GM12878 (cell line): ENCODE results near the gene NAA15. TPM values are rescaled to one million over a fixed set of nuclear protein-coding genes. Genes with fewer than 3 reads are reported as not detected.

ENCODE experiments used
- ATAC-seq: fragments of 200-7000 bp; cut with Tn5 transposase; 3 replicates; pipeline ENCODE4 v1.9.1; 2020; ENCODE audit warnings: mild to moderate bottlenecking, moderate library complexity
- BruUV-seq: library from RNA; stranded (reverse); fragments of 400-500 nt; replicated peaks from 2 replicates; lab custom pipeline; 2021; lab: Mats Ljungman, UMichigan
- CTCF ChIA-PET: fragments of 300-600 bp; sonication (Branson Sonifier 250); formaldehyde crosslinking; extraction: SDS; loops from one replicate; lab custom pipeline; 2021; ENCODE audit warnings: inconsistent platforms; lab: Yijun Ruan, JAX
- POLR2A ChIA-PET: fragments of 350-600 bp; formaldehyde crosslinking; extraction: SDS; loops from one replicate; lab custom pipeline; 2021; ENCODE audit warnings: inconsistent platforms; lab: Charles Lee
- RAD21 ChIA-PET: fragments of 300-600 bp; sonication (Branson Sonifier 250); formaldehyde crosslinking; loops from one replicate; lab custom pipeline; 2023; ENCODE audit warnings: antibody characterized with exemption; ENCODE audit not compliant: unreplicated experiment; lab: Charles Lee
- SMC1A ChIA-PET: fragments of 300-600 bp; sonication (Branson Sonifier 250); formaldehyde crosslinking; loops from one replicate; lab custom pipeline; 2023; ENCODE audit not compliant: unreplicated experiment, uncharacterized antibody; lab: Charles Lee
- DNase-seq: peaks from one replicate; pipeline ENCODE4 v3.0.0-alpha.2; 2011; ENCODE audit warnings: low read depth, low spot score
- FAIRE-seq: peaks from 3 replicates; lab custom pipeline; 2011; peaks lifted over from hg19 to GRCh38; lab: Jason Lieb, UNC
- H2AFZ ChIP-seq: 2 replicates; pipeline ENCODE4 v1.6.0; 2011; ENCODE audit warnings: low read depth, low read length, control low read depth; ENCODE audit not compliant: control insufficient read depth
- H3K27ac ChIP-seq: 2 replicates; pipeline ENCODE4 v1.5.1; 2011; ENCODE audit warnings: control low read depth; ENCODE audit not compliant: control insufficient read depth, insufficient read depth
- H3K27me3 ChIP-seq, 2 experiments: replicated peaks in 1 of 2; 2 replicates each; pipeline versions ENCODE4 v1.6.0 to v1.6.1; 2011; ENCODE audit warnings: low read length in 1 of 2; ENCODE audit not compliant: control insufficient read depth in 2 of 2, insufficient read depth in 2 of 2
- H3K36me3 ChIP-seq, 2 experiments: 2 replicates each; pipeline ENCODE4 v1.5.1; 2011; ENCODE audit warnings: low read length in 1 of 2; ENCODE audit not compliant: control insufficient read depth in 2 of 2, insufficient read depth in 2 of 2
- H3K4me1 ChIP-seq: 2 replicates; pipeline ENCODE4 v1.6.1; 2011; ENCODE audit warnings: mild to moderate bottlenecking, low read length, moderate library complexity, mixed read lengths; ENCODE audit not compliant: control insufficient read depth, insufficient read depth
- H3K4me2 ChIP-seq: 2 replicates; pipeline ENCODE4 v1.6.0; 2011; ENCODE audit warnings: control low read depth; ENCODE audit not compliant: control insufficient read depth, insufficient read depth
- H3K4me3 ChIP-seq: fragments of 200-600 bp; sonication (generic); 2 replicates; pipeline ENCODE4 v1.5.1; 2016
- H3K79me2 ChIP-seq: 2 replicates; pipeline ENCODE4 v1.6.0; 2011; ENCODE audit warnings: low read length; ENCODE audit not compliant: control insufficient read depth, insufficient read depth
- H3K9ac ChIP-seq: 2 replicates; pipeline ENCODE4 v1.8.0; 2011; ENCODE audit warnings: low read length, control low read depth, mixed read lengths; ENCODE audit not compliant: control insufficient read depth, insufficient read depth
- H3K9me3 ChIP-seq: replicated peaks from 3 replicates; pipeline ENCODE4 v1.5.1; 2011; ENCODE audit warnings: mild to moderate bottlenecking, low read length; ENCODE audit not compliant: control insufficient read depth, insufficient read depth
- H4K20me1 ChIP-seq: 2 replicates; pipeline ENCODE4 v1.6.0; 2011; ENCODE audit not compliant: control insufficient read depth, insufficient read depth
- ATF7 ChIP-seq: fragments of 450-650 bp; IDR thresholded peaks from 2 replicates; pipeline ENCODE4 v1.6.1; 2016; ENCODE audit warnings: low read depth, mild to moderate bottlenecking
- BMI1 ChIP-seq: fragments of 450-650 bp; IDR thresholded peaks from 2 replicates; pipeline ENCODE4 v1.6.1; 2016; ENCODE audit warnings: mild to moderate bottlenecking, moderate library complexity, borderline replicate concordance
- CBFB ChIP-seq: IDR thresholded peaks from 2 replicates; pipeline ENCODE4 v1.6.1; 2016; ENCODE audit warnings: antibody characterized with exemption, low read depth
- GATAD2B ChIP-seq: fragments of 450-650 bp; conservative IDR thresholded peaks from 2 replicates; pipeline ENCODE4 v1.6.1; 2017; ENCODE audit warnings: low read depth, mild to moderate bottlenecking, moderate library complexity
- KAT2A ChIP-seq: conservative IDR thresholded peaks from 2 replicates; pipeline ENCODE4 v1.6.1; 2011; ENCODE audit warnings: low read depth, low read length; ENCODE audit not compliant: control insufficient read depth
- KDM1A ChIP-seq: fragments of 200-600 bp; sonication (generic); IDR thresholded peaks from 2 replicates; pipeline ENCODE4 v1.6.1; 2016; ENCODE audit warnings: borderline replicate concordance
- MEF2A ChIP-seq: IDR thresholded peaks from 2 replicates; pipeline ENCODE4 v1.6.1; 2011; ENCODE audit warnings: low read depth, mild to moderate bottlenecking, low read length, moderate library complexity; ENCODE audit not compliant: insufficient read depth
- NFYB ChIP-seq: IDR thresholded peaks from 2 replicates; pipeline ENCODE4 v1.6.1; 2011; ENCODE audit warnings: low read depth, mild to moderate bottlenecking, low read length, improper control_type of control experiment, moderate library complexity; ENCODE audit not compliant: insufficient read depth
- PBX3 ChIP-seq: IDR thresholded peaks from 2 replicates; pipeline ENCODE4 v1.6.1; 2011; ENCODE audit warnings: mild to moderate bottlenecking, low read depth, low read length, moderate library complexity; ENCODE audit not compliant: insufficient replicate concordance
- PKNOX1 ChIP-seq: fragments of 450-650 bp; IDR thresholded peaks from 2 replicates; pipeline ENCODE4 v1.6.1; 2016; ENCODE audit warnings: mild to moderate bottlenecking
- RAD21 ChIP-seq: IDR thresholded peaks from 2 replicates; pipeline ENCODE4 v1.6.1; 2011; ENCODE audit warnings: mild to moderate bottlenecking, low read depth, low read length, moderate library complexity; ENCODE audit not compliant: insufficient read depth
- TCF3 ChIP-seq: IDR thresholded peaks from 2 replicates; pipeline ENCODE4 v1.6.1; 2012; ENCODE audit warnings: low read depth, mild to moderate bottlenecking, low read length, borderline replicate concordance; ENCODE audit not compliant: insufficient read depth
- WRNIP1 ChIP-seq: IDR thresholded peaks from 2 replicates; pipeline ENCODE4 v1.6.1; 2011; ENCODE audit warnings: low read depth, low read length, improper control_type of control experiment, borderline replicate concordance
- WGBS: methylation state at CpG from one replicate; pipeline ENCODE4 v1.1.6; 2016; ENCODE audit warnings: low lambda C conversion rate; ENCODE audit not compliant: insufficient replicate concordance, insufficient coverage; ENCODE audit errors: missing lambda C conversion rate; 5-methylcytosine and 5-hydroxymethylcytosine counted together
- in situ Hi-C: fragments of 300-500 bp; cut with MboI; formaldehyde crosslinking; loops from 9 replicates; pipeline ENCODE4 v1.14.3; 2018; ENCODE audit warnings: mixed read lengths
- intact Hi-C: fragments of 100-400 bp; cut with micrococcal nuclease; formaldehyde crosslinking; loops from one replicate; pipeline ENCODE4 v1.14.2; 2022; ENCODE audit not compliant: unreplicated experiment
- polyA plus RNA-seq, 11 experiments: library from polyadenylated mRNA; depleted of rRNA in 4 of 11; unstranded in 6 of 11; stranded (reverse) in 5 of 11; fragments of >200 nt; fragmentation: Nextera tagmentation in 4 of 11; fragmentation: Illumina TruSeq in 1 of 11; extraction: Ambion mirVana in 4 of 11; extraction: Trizol in 1 of 11; gene quantifications; 1 replicate in 1 of 11; 2 replicates in 10 of 11; pipeline versions ENCODE4 v1.2.1 to v1.2.3, GENCODE V29; 2011 to 2016; ENCODE audit warnings: inconsistent platforms in 2 of 11, missing spikeins in 2 of 11, low read depth in 1 of 11
- total RNA-seq, 4 experiments: library from RNA; depleted of rRNA in 3 of 4; stranded (reverse); fragments of >200 nt in 3 of 4; fragmentation: Illumina TruSeq in 1 of 4; extraction: Trizol in 1 of 4; gene quantifications; 2 replicates each; pipeline versions ENCODE4 v1.2.1 to v1.2.3, GENCODE V29; 2013 to 2021
- TF ChIP-seq, protein P1 (sequence below): fragments of 450-650 bp; formaldehyde crosslinking; IDR thresholded peaks from 2 replicates; pipeline ENCODE4 v1.4.0; 2022; ENCODE audit warnings: mild to moderate bottlenecking, moderate library complexity
- TF ChIP-seq, protein P2 (sequence below), 3 experiments: IDR thresholded peaks in 2 of 3; conservative IDR thresholded peaks in 1 of 3; 2 replicates each; pipeline ENCODE4 v1.5.1; 2011; ENCODE audit warnings: low read depth in 3 of 3, low read length in 3 of 3, mild to moderate bottlenecking in 3 of 3, control low read depth in 2 of 3, moderate library complexity in 2 of 3, inconsistent platforms in 1 of 3, mixed read lengths in 1 of 3; ENCODE audit not compliant: control insufficient read depth in 2 of 3, insufficient read depth in 1 of 3; ENCODE audit errors: extremely low read depth in 1 of 3

Gene NAA15
- total and polyA plus RNA-seq, 10 of the 15 experiments (the other 5 are each of a cell fraction or from before 2014, with no cell fraction given) = 24.3 to 93.1 (median 51.9) TPM

GRCh38 chr4:139450586-139450985 lies 149.3 kb downstream of the NAA15 start:
- no peaks in the 10 kb centered on the region for H3K36me3 ChIP-seq
- FAIRE-seq (no peak), DNase-seq (no peak), ATAC-seq (no peak)
- H3K4me3 ChIP-seq = no peak overlapping the region
- no peak overlapping the region for H3K4me2 ChIP-seq
- H3K27me3 ChIP-seq = no peaks in the 10 kb centered on the region
- no TSS peak for BruUV-seq
- no peaks in the 10 kb centered on the region for H4K20me1 ChIP-seq
- no peak overlapping the region for H3K9ac ChIP-seq
- peaks cover 20% of the 10 kb centered on the region for H3K79me2 ChIP-seq
- SMC1A ChIA-PET = interaction anchor here (1.0 to 1.1 kb wide), 2 partner anchors 9 to 154 kb away, joined by 3 read pairs; no protein-coding TSS in a partner anchor
- in situ Hi-C loops (no loop called here), intact Hi-C loops (loop anchor here (5.0 to 10.0 kb wide), 2 partner anchors 146 to 368 kb away; partner anchors contain the start of genes NAA15 and NDUFC1)
- POLR2A ChIA-PET = no interaction called here
- CTCF ChIA-PET = no interaction called here
- peaks cover 7% of the 10 kb centered on the region; the same call in 1 of the 2 replicates for H3K4me1 ChIP-seq
- WGBS = 95% methylated on average over 1 of the region's 2 CpGs
- no peak overlapping the region for H3K27ac ChIP-seq
- no peaks in the 10 kb centered on the region for H3K9me3 ChIP-seq
- RAD21 ChIA-PET = no interaction called here
- H2AFZ ChIP-seq = no peak overlapping the region
- TF ChIP-seq KDM1A (no peak), PKNOX1 (no peak), BMI1 (no peak), RAD21 (no peak), NFYB (no peak), KAT2A (no peak), WRNIP1 (no peak), CBFB (no peak), TCF3 (no peak), ATF7 (no peak), PBX3 (no peak), MEF2A (no peak), GATAD2B (no peak)
- TF ChIP-seq, protein P1, sequence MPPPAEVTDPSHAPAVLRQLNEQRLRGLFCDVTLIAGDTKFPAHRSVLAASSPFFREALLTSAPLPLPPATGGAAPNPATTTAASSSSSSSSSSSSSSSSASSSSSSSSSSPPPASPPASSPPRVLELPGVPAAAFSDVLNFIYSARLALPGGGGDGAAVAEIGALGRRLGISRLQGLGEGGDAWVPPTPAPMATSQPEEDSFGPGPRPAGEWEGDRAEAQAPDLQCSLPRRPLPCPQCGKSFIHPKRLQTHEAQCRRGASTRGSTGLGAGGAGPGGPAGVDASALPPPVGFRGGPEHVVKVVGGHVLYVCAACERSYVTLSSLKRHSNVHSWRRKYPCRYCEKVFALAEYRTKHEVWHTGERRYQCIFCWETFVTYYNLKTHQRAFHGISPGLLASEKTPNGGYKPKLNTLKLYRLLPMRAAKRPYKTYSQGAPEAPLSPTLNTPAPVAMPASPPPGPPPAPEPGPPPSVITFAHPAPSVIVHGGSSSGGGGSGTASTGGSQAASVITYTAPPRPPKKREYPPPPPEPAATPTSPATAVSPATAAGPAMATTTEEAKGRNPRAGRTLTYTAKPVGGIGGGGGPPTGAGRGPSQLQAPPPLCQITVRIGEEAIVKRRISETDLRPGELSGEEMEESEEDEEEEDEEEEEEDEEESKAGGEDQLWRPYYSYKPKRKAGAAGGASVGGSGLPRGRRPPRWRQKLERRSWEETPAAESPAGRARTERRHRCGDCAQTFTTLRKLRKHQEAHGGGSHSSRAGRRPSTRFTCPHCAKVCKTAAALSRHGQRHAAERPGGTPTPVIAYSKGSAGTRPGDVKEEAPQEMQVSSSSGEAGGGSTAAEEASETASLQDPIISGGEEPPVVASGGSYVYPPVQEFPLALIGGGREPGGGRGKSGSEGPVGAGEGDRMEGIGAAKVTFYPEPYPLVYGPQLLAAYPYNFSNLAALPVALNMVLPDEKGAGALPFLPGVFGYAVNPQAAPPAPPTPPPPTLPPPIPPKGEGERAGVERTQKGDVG (CRISPR knock-in tag) = no peak
- TF ChIP-seq, protein P2, sequence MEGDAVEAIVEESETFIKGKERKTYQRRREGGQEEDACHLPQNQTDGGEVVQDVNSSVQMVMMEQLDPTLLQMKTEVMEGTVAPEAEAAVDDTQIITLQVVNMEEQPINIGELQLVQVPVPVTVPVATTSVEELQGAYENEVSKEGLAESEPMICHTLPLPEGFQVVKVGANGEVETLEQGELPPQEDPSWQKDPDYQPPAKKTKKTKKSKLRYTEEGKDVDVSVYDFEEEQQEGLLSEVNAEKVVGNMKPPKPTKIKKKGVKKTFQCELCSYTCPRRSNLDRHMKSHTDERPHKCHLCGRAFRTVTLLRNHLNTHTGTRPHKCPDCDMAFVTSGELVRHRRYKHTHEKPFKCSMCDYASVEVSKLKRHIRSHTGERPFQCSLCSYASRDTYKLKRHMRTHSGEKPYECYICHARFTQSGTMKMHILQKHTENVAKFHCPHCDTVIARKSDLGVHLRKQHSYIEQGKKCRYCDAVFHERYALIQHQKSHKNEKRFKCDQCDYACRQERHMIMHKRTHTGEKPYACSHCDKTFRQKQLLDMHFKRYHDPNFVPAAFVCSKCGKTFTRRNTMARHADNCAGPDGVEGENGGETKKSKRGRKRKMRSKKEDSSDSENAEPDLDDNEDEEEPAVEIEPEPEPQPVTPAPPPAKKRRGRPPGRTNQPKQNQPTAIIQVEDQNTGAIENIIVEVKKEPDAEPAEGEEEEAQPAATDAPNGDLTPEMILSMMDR (IDR thresholded peaks at IDR 0.05 in 2 of 3, conservative IDR thresholded peaks at IDR 0.05 in 1 of 3; ENCODE audit: control insufficient read depth in 2 of 3, extremely low read depth in 1 of 3, insufficient read depth in 1 of 3, low read depth in 3 of 3, low read length in 3 of 3) = no peak
